ENCODE data around the gene ETV4.

ETV4 gene

DNA sequence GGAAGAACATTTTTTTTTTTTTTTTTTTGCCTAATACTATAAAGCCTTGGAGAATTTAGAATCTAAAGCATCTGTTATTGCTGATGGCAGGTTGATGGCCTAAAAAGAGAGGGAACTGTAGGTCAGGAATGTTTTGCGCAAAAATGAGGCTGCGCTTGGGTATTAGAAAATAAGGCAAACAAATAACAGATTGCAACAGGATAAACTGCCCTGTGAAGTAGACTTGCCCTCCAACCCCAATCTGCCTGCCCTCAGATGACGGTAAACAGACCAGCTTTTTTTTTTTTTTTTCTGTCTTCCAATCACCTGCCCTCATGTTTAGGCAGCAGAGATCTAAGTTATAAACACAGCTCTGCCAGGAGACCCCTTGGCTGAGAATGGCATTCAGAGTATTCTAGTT, 66.2 kb downstream of the ETV4 start:
- no peak for DNase-seq (ENCODE audit: low read depth)
- H3K4me3 ChIP-seq (ENCODE audit: low read depth, low read length): no peak overlapping the region
- TF ChIP-seq CTCF (conservative IDR thresholded peaks at IDR 0.05; ENCODE audit: low read depth, low read length): no peak
